Upper lobe of left lung (tissue), 6 donors: ENCODE results near the gene DGCR2. TPM values are rescaled to one million over a fixed set of nuclear protein-coding genes. Genes with fewer than 3 reads are reported as not detected.
"Not testable (repeated sequence)": the region's sequence is repeated elsewhere in the genome, so short reads cannot be mapped to it uniquely, and the experiment has no call there.

ENCODE experiments used
- ATAC-seq, 2 donors: fragments of 200-7000 bp; cut with Tn5 transposase; one replicate each; pipeline ENCODE4 v1.9.1; 2022; ENCODE audit warnings: mild to moderate bottlenecking in 2 of 2, moderate library complexity in 2 of 2; ENCODE audit not compliant: low FRiP score in 2 of 2
- DNase-seq, 2 donors: peaks; one replicate each; pipeline ENCODE4 v3.0.0-alpha.2; 2019 to 2020
- H3K27ac ChIP-seq, 4 donors: fragments of 200-600 bp; sonication (generic); one replicate each; pipeline ENCODE4 v1.5.1; 2016 to 2019
- H3K27me3 ChIP-seq, 4 donors: fragments of 200-600 bp; sonication (generic); one replicate each; pipeline ENCODE4 v1.5.1; 2017 to 2019
- H3K36me3 ChIP-seq, 4 donors: fragments of 200-600 bp; sonication (generic); one replicate each; pipeline ENCODE4 v1.5.1; 2016 to 2019
- H3K4me1 ChIP-seq, 4 donors: fragments of 200-600 bp; sonication (generic); one replicate each; pipeline ENCODE4 v1.5.1; 2018 to 2019
- H3K4me3 ChIP-seq, 4 donors: fragments of 200-600 bp; sonication (generic); one replicate each; pipeline ENCODE4 v1.5.1; 2017 to 2019; ENCODE audit warnings: mild to moderate bottlenecking in 2 of 4, moderate library complexity in 1 of 4
- H3K9me3 ChIP-seq, 4 donors: fragments of 200-600 bp; sonication (generic); one replicate each; pipeline ENCODE4 v1.5.1; 2018 to 2019
- EP300 ChIP-seq, 4 donors: sonication (generic); formaldehyde crosslinking; IDR thresholded peaks; one replicate each; pipeline ENCODE4 v1.5.1; 2017; ENCODE audit warnings: antibody characterized with exemption in 4 of 4, control low read depth in 2 of 4
- POLR2A ChIP-seq, 4 donors: fragments of 450-650 bp; IDR thresholded peaks; one replicate each; pipeline ENCODE4 v1.5.1; 2016 to 2017; ENCODE audit warnings: antibody characterized with exemption in 4 of 4, mild to moderate bottlenecking in 2 of 4
- POLR2AphosphoS5 ChIP-seq, 2 donors: sonication (generic); formaldehyde crosslinking; IDR thresholded peaks; one replicate each; pipeline ENCODE4 v1.5.1; 2017; ENCODE audit warnings: antibody characterized with exemption in 2 of 2
- WGBS, 2 donors: methylation state at CpG; one replicate each; pipeline ENCODE4 v1.1.5; 2017 to 2018; 5-methylcytosine and 5-hydroxymethylcytosine counted together
- total RNA-seq, 6 donors: library from RNA; depleted of rRNA in 4 of 6; stranded (reverse); fragments of >200 nt in 4 of 6; gene quantifications; one replicate each; pipeline versions ENCODE4 v1.1.0 to v1.2.1, GENCODE V29; 2016 to 2021
- TF ChIP-seq, protein P1 (sequence below), 6 experiments: fragments of 450-650 bp in 4 of 6; fragments of 200-600 bp in 2 of 6; sonication (generic) in 2 of 6; IDR thresholded peaks; one replicate each; pipeline ENCODE4 v1.5.1; 2016 to 2019; ENCODE audit warnings: antibody characterized with exemption in 6 of 6
- donor health status: DM: no; HTN: no; CAD: no; lungs with moderate emphysema.
- donor health status: DM: no; HTN: yes; CAD: no; lungs with severe emphysema.

The DGCR2 gene
- total RNA-seq, 6 donors from 2014 or later: 65.9 to 101 (median 89.9) TPM

DNA sequence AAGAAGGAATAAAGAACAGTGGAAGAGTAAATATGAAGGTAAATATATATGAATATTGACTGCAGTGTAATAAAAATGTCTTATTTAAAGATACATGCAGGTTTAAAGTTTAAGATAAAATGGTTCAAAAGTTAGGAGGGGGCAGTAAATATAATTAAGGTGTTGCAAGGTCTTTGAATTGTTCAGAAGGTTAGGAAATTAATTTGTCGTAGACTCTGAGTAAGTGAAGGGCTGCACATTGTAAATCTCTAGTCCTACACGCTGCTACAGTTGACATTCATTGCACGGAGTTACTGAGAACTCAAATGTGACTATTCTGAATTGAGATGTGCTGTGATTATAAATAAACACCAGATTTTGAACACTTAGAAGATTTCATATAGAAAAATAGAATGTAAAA, 116.3 kb downstream of the DGCR2 start:
- no peak overlapping the region for H3K27ac ChIP-seq
- 85 to 89% methylated on average over 3 of the region's 3 CpGs for WGBS, 2 donors
- no peak for ATAC-seq
- no peak for DNase-seq
- no peak overlapping the region for H3K4me3 ChIP-seq
- TF ChIP-seq POLR2AphosphoS5 (IDR thresholded peaks at IDR 0.05) (no peak), EP300 (IDR thresholded peaks at IDR 0.05) (no peak), POLR2A (IDR thresholded peaks at IDR 0.05) (no peak)
- TF ChIP-seq, protein P1, sequence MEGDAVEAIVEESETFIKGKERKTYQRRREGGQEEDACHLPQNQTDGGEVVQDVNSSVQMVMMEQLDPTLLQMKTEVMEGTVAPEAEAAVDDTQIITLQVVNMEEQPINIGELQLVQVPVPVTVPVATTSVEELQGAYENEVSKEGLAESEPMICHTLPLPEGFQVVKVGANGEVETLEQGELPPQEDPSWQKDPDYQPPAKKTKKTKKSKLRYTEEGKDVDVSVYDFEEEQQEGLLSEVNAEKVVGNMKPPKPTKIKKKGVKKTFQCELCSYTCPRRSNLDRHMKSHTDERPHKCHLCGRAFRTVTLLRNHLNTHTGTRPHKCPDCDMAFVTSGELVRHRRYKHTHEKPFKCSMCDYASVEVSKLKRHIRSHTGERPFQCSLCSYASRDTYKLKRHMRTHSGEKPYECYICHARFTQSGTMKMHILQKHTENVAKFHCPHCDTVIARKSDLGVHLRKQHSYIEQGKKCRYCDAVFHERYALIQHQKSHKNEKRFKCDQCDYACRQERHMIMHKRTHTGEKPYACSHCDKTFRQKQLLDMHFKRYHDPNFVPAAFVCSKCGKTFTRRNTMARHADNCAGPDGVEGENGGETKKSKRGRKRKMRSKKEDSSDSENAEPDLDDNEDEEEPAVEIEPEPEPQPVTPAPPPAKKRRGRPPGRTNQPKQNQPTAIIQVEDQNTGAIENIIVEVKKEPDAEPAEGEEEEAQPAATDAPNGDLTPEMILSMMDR (IDR thresholded peaks at IDR 0.05): no peak
- H3K9me3 ChIP-seq: no peaks in the 10 kb centered on the region
- no peaks in the 10 kb centered on the region for H3K36me3 ChIP-seq
- H3K4me1 ChIP-seq: no peaks in the 10 kb centered on the region
- no peaks in the 10 kb centered on the region for H3K27me3 ChIP-seq

DNA sequence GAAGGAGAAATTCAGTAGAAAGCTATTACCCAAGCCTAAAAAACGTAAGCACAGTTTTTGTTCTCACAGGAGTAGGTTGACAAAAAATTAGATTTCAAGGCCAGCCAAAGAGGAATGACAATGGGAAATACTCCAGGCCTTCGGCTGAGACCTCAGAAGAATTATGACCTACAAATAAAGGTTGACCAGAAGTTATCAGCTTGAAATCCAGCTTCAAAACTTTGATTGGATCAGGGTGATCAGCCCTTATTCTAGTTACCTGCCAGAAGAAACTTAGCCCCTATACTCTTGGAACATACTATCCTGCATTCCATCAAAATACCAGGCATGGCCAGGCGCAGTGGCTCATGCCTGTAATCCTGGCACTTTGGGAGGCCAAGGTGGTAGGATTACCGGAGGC, 117.7 kb downstream of the DGCR2 start:
- DNase-seq (no peak), ATAC-seq (no peak)
- Histone ChIP-seq H3K27me3 (no peaks in the 10 kb centered on the region), H3K9me3 (no peaks in the 10 kb centered on the region), H3K27ac (no peak overlapping the region), H3K4me1 (no peaks in the 10 kb centered on the region), H3K36me3 (no peaks in the 10 kb centered on the region), H3K4me3 (no peak overlapping the region)
- TF ChIP-seq POLR2AphosphoS5 (IDR thresholded peaks at IDR 0.05) (no peak), EP300 (IDR thresholded peaks at IDR 0.05) (no peak), POLR2A (IDR thresholded peaks at IDR 0.05) (no peak)
- TF ChIP-seq, protein P1 (IDR thresholded peaks at IDR 0.05): no peak
- WGBS, 2 donors: 85 to 95% methylated on average over 4 of the region's 4 CpGs

DNA sequence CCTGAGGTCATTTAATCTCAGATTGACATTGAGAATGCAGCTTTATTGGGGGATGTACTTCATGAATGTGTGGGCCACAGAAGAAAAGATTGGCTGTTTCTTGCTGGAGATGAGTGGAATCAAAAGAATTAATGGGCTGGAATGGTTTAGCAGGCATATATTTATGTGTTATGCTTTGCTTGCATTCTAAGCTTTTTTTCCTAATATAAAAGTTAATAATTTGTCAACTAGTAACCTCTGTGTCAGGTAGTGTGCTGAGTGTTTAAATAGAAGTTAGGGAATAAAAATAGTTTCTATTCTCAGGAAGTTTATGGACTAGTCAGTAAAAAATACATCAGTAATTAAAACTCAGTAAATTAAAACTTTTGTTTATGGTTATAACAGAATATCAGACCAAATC, 118.7 kb downstream of the DGCR2 start:
- Histone ChIP-seq H3K9me3 (no peaks in the 10 kb centered on the region), H3K27ac (no peak overlapping the region), H3K4me3 (no peak overlapping the region), H3K36me3 (no peaks in the 10 kb centered on the region), H3K4me1 (no peaks in the 10 kb centered on the region), H3K27me3 (no peaks in the 10 kb centered on the region)
- TF ChIP-seq POLR2A (IDR thresholded peaks at IDR 0.05) (no peak), POLR2AphosphoS5 (IDR thresholded peaks at IDR 0.05) (no peak), EP300 (IDR thresholded peaks at IDR 0.05) (no peak)
- TF ChIP-seq, protein P1 (IDR thresholded peaks at IDR 0.05): no peak
- ATAC-seq (no peak), DNase-seq (no peak)

DNA sequence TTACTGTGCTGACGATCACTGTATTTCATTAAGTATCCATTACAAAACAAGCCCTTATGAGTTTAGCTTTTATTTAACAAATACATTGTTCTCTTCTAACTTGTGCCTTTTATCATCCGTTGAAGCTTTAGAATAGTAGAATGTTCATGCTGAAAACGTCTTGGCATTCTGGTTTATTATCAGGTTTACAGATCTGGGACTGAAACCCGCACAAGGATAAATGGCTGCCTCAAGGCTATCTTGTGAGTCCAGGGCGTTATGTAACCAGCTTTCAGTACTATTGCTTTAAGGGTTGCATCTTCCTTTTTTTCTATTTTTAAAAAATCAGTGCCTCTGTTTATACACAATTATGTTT, 119.6 kb downstream of the DGCR2 start:
- no peak for DNase-seq
- no peaks in the 10 kb centered on the region for H3K36me3 ChIP-seq
- H3K27ac ChIP-seq: no peak overlapping the region
- TF ChIP-seq POLR2A (IDR thresholded peaks at IDR 0.05) (no peak), POLR2AphosphoS5 (IDR thresholded peaks at IDR 0.05) (no peak), EP300 (IDR thresholded peaks at IDR 0.05) (no peak)
- TF ChIP-seq, protein P1 (IDR thresholded peaks at IDR 0.05): no peak
- 60 to 63% methylated on average over 5 of the region's 5 CpGs for WGBS, 2 donors
- H3K4me3 ChIP-seq: no peak overlapping the region
- H3K27me3 ChIP-seq: no peaks in the 10 kb centered on the region
- ATAC-seq: no peak
- H3K9me3 ChIP-seq: no peaks in the 10 kb centered on the region
- H3K4me1 ChIP-seq: no peaks in the 10 kb centered on the region

DNA sequence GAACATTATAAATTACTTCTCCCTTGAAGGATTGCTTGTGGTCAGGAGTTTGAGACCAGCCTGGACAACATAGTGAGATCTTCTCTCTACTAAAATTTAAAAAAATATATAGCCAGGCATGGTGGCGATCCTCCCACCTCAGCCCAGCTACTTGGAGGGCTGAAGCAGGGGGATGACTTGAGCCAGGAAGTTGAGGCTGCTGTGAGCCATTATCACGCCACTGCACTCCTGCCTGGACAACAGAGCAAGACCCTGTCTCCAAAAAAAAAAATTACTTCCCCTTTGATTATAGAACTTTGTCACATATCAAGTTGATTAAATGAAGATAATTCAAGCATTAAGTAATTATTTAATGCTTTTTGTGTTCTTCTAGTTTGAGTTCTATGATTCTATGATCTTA, 121.0 kb downstream of the DGCR2 start:
- Histone ChIP-seq H3K9me3 (no peaks in the 10 kb centered on the region), H3K4me1 (no peaks in the 10 kb centered on the region), H3K27me3 (no peaks in the 10 kb centered on the region), H3K27ac (no peak overlapping the region), H3K4me3 (no peak overlapping the region), H3K36me3 (no peaks in the 10 kb centered on the region)
- no peak for ATAC-seq
- DNase-seq: no peak
- TF ChIP-seq, protein P1 (IDR thresholded peaks at IDR 0.05): no peak
- TF ChIP-seq POLR2AphosphoS5 (IDR thresholded peaks at IDR 0.05) (no peak), POLR2A (IDR thresholded peaks at IDR 0.05) (no peak), EP300 (IDR thresholded peaks at IDR 0.05) (no peak)
- WGBS, 2 donors: 67 to 87% methylated on average over 2 of the region's 2 CpGs

DNA sequence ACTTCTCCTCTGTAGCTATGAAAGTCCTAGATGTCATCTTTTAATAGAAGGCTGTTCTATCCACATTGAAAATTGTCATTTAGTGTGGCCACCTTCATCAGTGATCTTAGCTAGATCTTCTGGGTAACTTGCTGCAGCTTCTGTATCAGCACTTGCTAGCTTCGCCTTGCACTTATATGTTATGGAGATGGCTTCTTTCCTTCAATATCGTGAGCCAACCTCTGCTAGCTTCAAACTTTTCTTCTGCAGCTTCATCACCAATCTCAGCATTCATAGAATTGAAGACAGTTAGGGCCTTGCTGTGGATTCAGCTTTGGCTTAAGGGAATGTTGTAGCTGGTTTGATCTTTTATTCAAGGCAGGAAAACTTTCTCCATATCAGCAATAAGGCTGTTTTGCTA, 122.1 kb downstream of the DGCR2 start:
- not testable (repeated sequence) for ATAC-seq, H3K27ac ChIP-seq, H3K4me1 ChIP-seq, H3K36me3 ChIP-seq, H3K9me3 ChIP-seq, H3K27me3 ChIP-seq, H3K4me3 ChIP-seq, DNase-seq
- WGBS, 2 donors: 93% methylated on average over 2 of the region's 2 CpGs
